PC-3 (cell line): Measurements from ENCODE around the gene CLDN2. TPM values are rescaled to one million over a fixed set of nuclear protein-coding genes. Genes with fewer than 3 reads are reported as not detected.
A peak's percentile ranks its signal among the peaks of the same experiment; 100 is the strongest.

ENCODE experiments used
- ATAC-seq: fragments of 200-7000 bp; cut with Tn5 transposase; 2 replicates; pipeline ENCODE4 v1.9.1; 2020; ENCODE audit warnings: mild to moderate bottlenecking, moderate library complexity
- BruUV-seq: library from RNA; stranded (reverse); fragments of 400-500 nt; replicated peaks from 2 replicates; lab custom pipeline; 2021; lab: Mats Ljungman, UMichigan
- CTCF ChIA-PET: fragments of 300-600 bp; sonication (Branson Sonifier 250); formaldehyde crosslinking; loops from one replicate; lab custom pipeline; 2022; ENCODE audit warnings: antibody characterized with exemption; lab: Charles Lee
- POLR2A ChIA-PET: fragments of 300-600 bp; sonication (Branson Sonifier 250); formaldehyde crosslinking; loops from one replicate; lab custom pipeline; 2022; ENCODE audit warnings: antibody characterized with exemption; ENCODE audit not compliant: unreplicated experiment; lab: Charles Lee
- DNase-seq: peaks from one replicate; pipeline ENCODE4 v3.0.0-alpha.2; 2015
- H2AFZ ChIP-seq: fragments of 300-600 bp; sonication (generic); 2 replicates; pipeline ENCODE4 v1.6.0; 2016; ENCODE audit warnings: antibody characterized with exemption, low read length
- H3F3A ChIP-seq: fragments of 300-600 bp; sonication (generic); one replicate; pipeline ENCODE4 v1.6.0; 2017; ENCODE audit warnings: antibody characterized with exemption, low read length, control low read depth, mild to moderate bottlenecking; ENCODE audit not compliant: unreplicated experiment
- H3K27ac ChIP-seq: fragments of 300-600 bp; sonication (generic); 2 replicates; pipeline ENCODE4 v1.5.1; 2016; ENCODE audit warnings: mild to moderate bottlenecking, low read length
- H3K27me3 ChIP-seq: fragments of 300-600 bp; sonication (generic); 2 replicates; pipeline ENCODE4 v1.6.1; 2016; ENCODE audit warnings: low read length, mixed read lengths
- H3K36me3 ChIP-seq: fragments of 300-600 bp; sonication (generic); 2 replicates; pipeline ENCODE4 v1.6.1; 2016; ENCODE audit warnings: low read depth, mixed run types, low read length, mixed read lengths
- H3K4me1 ChIP-seq: fragments of 300-600 bp; sonication (generic); 2 replicates; pipeline ENCODE4 v1.5.1; 2016; ENCODE audit warnings: low read length; ENCODE audit not compliant: insufficient read depth
- H3K4me2 ChIP-seq: fragments of 300-600 bp; sonication (generic); 2 replicates; pipeline ENCODE4 v1.6.0; 2016; ENCODE audit warnings: low read length
- H3K4me3 ChIP-seq: fragments of 300-600 bp; sonication (generic); 2 replicates; pipeline ENCODE4 v1.5.1; 2016; ENCODE audit warnings: mild to moderate bottlenecking, low read length, mixed read lengths
- H3K79me2 ChIP-seq: fragments of 300-600 bp; sonication (generic); 2 replicates; pipeline ENCODE4 v1.6.1; 2017; ENCODE audit warnings: low read length, mixed read lengths
- H3K9ac ChIP-seq: fragments of 300-600 bp; sonication (generic); 2 replicates; pipeline ENCODE4 v1.6.0; 2016; ENCODE audit warnings: mild to moderate bottlenecking, low read length
- H3K9me2 ChIP-seq: fragments of 300-600 bp; sonication (generic); replicated peaks from 2 replicates; pipeline ENCODE4 v1.6.1; 2016; ENCODE audit warnings: mixed run types, low read length, mixed read lengths
- H3K9me3 ChIP-seq: fragments of 300-600 bp; sonication (generic); 2 replicates; pipeline ENCODE4 v1.6.1; 2016; ENCODE audit warnings: low read length, mixed read lengths
- H4K20me1 ChIP-seq: fragments of 300-600 bp; sonication (generic); 2 replicates; pipeline ENCODE4 v1.6.1; 2016; ENCODE audit warnings: low read length, mixed read lengths
- CTCF ChIP-seq: fragments of 300-600 bp; sonication (generic); conservative IDR thresholded peaks from 2 replicates; pipeline ENCODE4 v1.5.1; 2017; ENCODE audit warnings: antibody characterized with exemption, low read depth, mild to moderate bottlenecking, low read length
- EZH2 ChIP-seq: fragments of 300-600 bp; sonication (generic); IDR thresholded peaks from one replicate; pipeline ENCODE4 v1.6.1; 2017; ENCODE audit warnings: antibody characterized with exemption, mild to moderate bottlenecking, low read length; ENCODE audit not compliant: unreplicated experiment
- EZH2phosphoT487 ChIP-seq: fragments of 300-600 bp; sonication (generic); IDR thresholded peaks from 2 replicates; pipeline ENCODE4 v1.6.1; 2018; ENCODE audit warnings: mild to moderate bottlenecking, antibody characterized with exemption, low read length, borderline replicate concordance
- intact Hi-C: fragments of 100-400 bp; cut with micrococcal nuclease; formaldehyde crosslinking; loops from 2 replicates; pipeline ENCODE4 v1.9.0; 2023
- total RNA-seq: library from RNA; depleted of rRNA; stranded (reverse); fragments of >200 nt; gene quantifications from 2 replicates; pipeline ENCODE4 v1.2.3, GENCODE V29; 2014

Gene CLDN2
- total RNA-seq, 1 experiment from 2014 or later = not detected

- no peaks in the 10 kb centered on the region for H3K9me3 ChIP-seq
- H2AFZ ChIP-seq = peak overlapping the region; percentile 37; the same call in 1 of the 2 replicates
- H3K36me3 ChIP-seq = no peaks in the 10 kb centered on the region
- TF ChIP-seq EZH2phosphoT487 (no peak), EZH2 (no peak), CTCF (peak; percentile 74)
- no peak overlapping the region for H3K4me2 ChIP-seq
- H3K27ac ChIP-seq = no peak overlapping the region
- POLR2A ChIA-PET = no interaction called here
- intact Hi-C loops = loop anchor here (1.0 to 10.0 kb wide), 3 partner anchors 55 to 996 kb away; no protein-coding TSS in a partner anchor
- no TSS peak for BruUV-seq
- no peaks in the 10 kb centered on the region for H4K20me1 ChIP-seq
- peak; percentile 37 for ATAC-seq
- H3K9ac ChIP-seq = no peak overlapping the region
- no peaks in the 10 kb centered on the region for H3K27me3 ChIP-seq
- H3K4me3 ChIP-seq = no peak overlapping the region
- H3K4me1 ChIP-seq = peaks cover 44% of the 10 kb centered on the region
- H3K9me2 ChIP-seq = no peaks in the 10 kb centered on the region
- peak; percentile 79 for DNase-seq
- peaks cover 6% of the 10 kb centered on the region for H3F3A ChIP-seq
- CTCF ChIA-PET = interaction anchor here (0.5 to 3.8 kb wide), 3 partner anchors 24 to 62 kb away, joined by 3 to 51 read pairs (median 4); no protein-coding TSS in a partner anchor
- no peaks in the 10 kb centered on the region for H3K79me2 ChIP-seq
Measured at GRCh38 chrX:106898462-106898861, 21.7 kb upstream of the CLDN2 start.

GRCh38 chrX:106899276-106899675 is 20.9 kb upstream of the CLDN2 start:
- Histone ChIP-seq H3K79me2 (no peaks in the 10 kb centered on the region), H3K4me3 (no peak overlapping the region), H3K36me3 (no peaks in the 10 kb centered on the region), H3K27ac (no peak overlapping the region), H3F3A (peaks cover 6% of the 10 kb centered on the region), H3K9me3 (no peaks in the 10 kb centered on the region), H4K20me1 (no peaks in the 10 kb centered on the region), H3K4me2 (no peak overlapping the region), H3K4me1 (peaks cover 44% of the 10 kb centered on the region), H3K27me3 (no peaks in the 10 kb centered on the region), H3K9ac (no peak overlapping the region), H2AFZ (no peak overlapping the region), H3K9me2 (no peaks in the 10 kb centered on the region)
- no TSS peak for BruUV-seq
- ChIA-PET POLR2A (no interaction called here), CTCF (interaction anchor here (0.5 to 3.8 kb wide), 3 partner anchors 25 to 61 kb away, joined by 3 to 51 read pairs (median 4); no protein-coding TSS in a partner anchor)
- no peak for TF ChIP-seq CTCF
- TF ChIP-seq EZH2phosphoT487 = no peak
- no peak for TF ChIP-seq EZH2
- intact Hi-C loops = loop anchor here (10.0 kb wide), 1 partner anchor 996 kb away; no protein-coding TSS in a partner anchor
- DNase-seq (no peak), ATAC-seq (no peak)

- TF ChIP-seq EZH2phosphoT487 (no peak), EZH2 (no peak), CTCF (no peak)
- no TSS peak for BruUV-seq
- H3K4me3 ChIP-seq = no peak overlapping the region
- H4K20me1 ChIP-seq = no peaks in the 10 kb centered on the region
- ChIA-PET CTCF (interaction anchor here (3.8 kb wide), 1 partner anchor 60 kb away, joined by 51 read pairs; no protein-coding TSS in a partner anchor), POLR2A (no interaction called here)
- intact Hi-C loops = loop anchor here (10.0 kb wide), 1 partner anchor 995 kb away; no protein-coding TSS in a partner anchor
- no peak overlapping the region for H3K4me2 ChIP-seq
- no peak overlapping the region for H2AFZ ChIP-seq
- H3K27ac ChIP-seq = no peak overlapping the region
- H3K9me2 ChIP-seq = no peaks in the 10 kb centered on the region
- H3K27me3 ChIP-seq = no peaks in the 10 kb centered on the region
- H3K4me1 ChIP-seq = peaks cover 40% of the 10 kb centered on the region
- H3K9me3 ChIP-seq = no peaks in the 10 kb centered on the region
- no peak for DNase-seq
- H3F3A ChIP-seq = peaks cover 6% of the 10 kb centered on the region
- H3K9ac ChIP-seq = no peak overlapping the region
- no peak for ATAC-seq
- H3K79me2 ChIP-seq = no peaks in the 10 kb centered on the region
- no peaks in the 10 kb centered on the region for H3K36me3 ChIP-seq
Measured at GRCh38 chrX:106899841-106900240, 20.4 kb upstream of the CLDN2 start.
